CD14-positive monocyte (primary cell): Measurements from ENCODE around the gene NPM3. TPM values are rescaled to one million over a fixed set of nuclear protein-coding genes. Genes with fewer than 3 reads are reported as not detected.

Source experiments
- DNase-seq, 3 donors: peaks; one replicate each; pipeline ENCODE4 v3.0.0-alpha.2; 2011 to 2022
- H2AFZ ChIP-seq: 2 replicates; pipeline ENCODE4 v1.6.0; 2012; ENCODE audit warnings: mild to moderate bottlenecking, low read depth, low read length, inconsistent platforms; ENCODE audit not compliant: insufficient read depth, poor library complexity, severe bottlenecking
- H3K27ac ChIP-seq, 2 donors: 1 replicate in 1 of 2; 2 replicates in 1 of 2; pipeline ENCODE4 v1.5.1; 2012 to 2013; ENCODE audit warnings: low read length in 2 of 2, control low read depth in 1 of 2, inconsistent platforms in 1 of 2, low read depth in 1 of 2, mild to moderate bottlenecking in 1 of 2
- H3K27me3 ChIP-seq, 2 donors: one replicate each; pipeline versions ENCODE4 v1.6.0 to v1.6.1; 2011 to 2013; ENCODE audit warnings: low read length in 2 of 2; ENCODE audit not compliant: control insufficient read depth in 2 of 2, insufficient read depth in 2 of 2
- H3K36me3 ChIP-seq, 2 donors: replicated peaks in 1 of 2; 1 replicate in 1 of 2; 2 replicates in 1 of 2; pipeline versions ENCODE4 v1.5.1 to v1.6.1; 2012 to 2013; ENCODE audit warnings: low read length in 2 of 2, control low read depth in 1 of 2, inconsistent platforms in 1 of 2, mild to moderate bottlenecking in 1 of 2; ENCODE audit not compliant: insufficient read depth in 2 of 2, control insufficient read depth in 1 of 2
- H3K4me1 ChIP-seq, 2 donors: 1 replicate in 1 of 2; 2 replicates in 1 of 2; pipeline versions ENCODE4 v1.5.1 to v1.6.1; 2012 to 2013; ENCODE audit warnings: low read length in 2 of 2, control low read depth in 1 of 2, inconsistent platforms in 1 of 2, mild to moderate bottlenecking in 1 of 2, moderate library complexity in 1 of 2; ENCODE audit not compliant: insufficient read depth in 2 of 2, control insufficient read depth in 1 of 2
- H3K4me2 ChIP-seq: replicated peaks from 2 replicates; pipeline ENCODE3; 2012; ENCODE audit warnings: low read length, moderate library complexity, mild to moderate bottlenecking; ENCODE audit not compliant: poor library complexity, severe bottlenecking; ENCODE audit errors: extremely low read depth
- H3K4me3 ChIP-seq, 3 experiments: fragments of 200-600 bp in 1 of 3; sonication (generic) in 1 of 3; replicated peaks in 1 of 3; 1 replicate in 2 of 3; 2 replicates in 1 of 3; pipeline ENCODE4 v1.5.1; 2011 to 2013; ENCODE audit warnings: low read length in 3 of 3, mild to moderate bottlenecking in 3 of 3, control low read depth in 2 of 3, low read depth in 2 of 3, inconsistent platforms in 1 of 3, moderate library complexity in 1 of 3
- H3K79me2 ChIP-seq: 2 replicates; pipeline ENCODE4 v1.6.0; 2012; ENCODE audit warnings: mild to moderate bottlenecking, control low read depth, inconsistent platforms, low read length, moderate library complexity; ENCODE audit not compliant: insufficient read depth
- H3K9ac ChIP-seq: 2 replicates; pipeline ENCODE4 v1.6.0; 2017; ENCODE audit warnings: low read length, mild to moderate bottlenecking; ENCODE audit not compliant: insufficient read depth, poor library complexity, severe bottlenecking
- H3K9me3 ChIP-seq, 2 donors: replicated peaks in 1 of 2; 1 replicate in 1 of 2; 2 replicates in 1 of 2; pipeline versions ENCODE4 v1.5.1 to v1.6.1; 2012 to 2013; ENCODE audit warnings: low read length in 2 of 2, control low read depth in 1 of 2; ENCODE audit not compliant: control insufficient read depth in 1 of 2, insufficient read depth in 1 of 2
- H4K20me1 ChIP-seq: 2 replicates; pipeline ENCODE4 v1.6.0; 2012; ENCODE audit warnings: mild to moderate bottlenecking, low read length, control low read depth, moderate library complexity; ENCODE audit not compliant: insufficient read depth
- H3K27ac Mint-ChIP-seq, 7 donors: one replicate each; pipeline ENCODE4 v1.8.0; 2020; ENCODE audit warnings: mild to moderate bottlenecking in 7 of 7, mixed read lengths in 7 of 7, moderate library complexity in 6 of 7, inconsistent platforms in 2 of 7
- H3K27me3 Mint-ChIP-seq, 3 donors: one replicate each; pipeline ENCODE4 v1.8.0; 2021 to 2022; ENCODE audit warnings: low read depth in 3 of 3, mild to moderate bottlenecking in 3 of 3, mixed read lengths in 3 of 3, moderate library complexity in 3 of 3, inconsistent platforms in 1 of 3
- H3K36me3 Mint-ChIP-seq, 2 donors: one replicate each; pipeline ENCODE4 v1.8.0; 2020; ENCODE audit warnings: mixed read lengths in 2 of 2, inconsistent platforms in 1 of 2, mild to moderate bottlenecking in 1 of 2
- H3K4me1 Mint-ChIP-seq: one replicate; pipeline ENCODE4 v1.8.0; 2020; ENCODE audit warnings: mild to moderate bottlenecking, mixed read lengths
- H3K4me3 Mint-ChIP-seq, 2 donors: one replicate each; pipeline ENCODE4 v1.8.0; 2020; ENCODE audit warnings: mild to moderate bottlenecking in 2 of 2, mixed read lengths in 2 of 2, moderate library complexity in 1 of 2
- H3K9me3 Mint-ChIP-seq, 7 donors: one replicate each; pipeline ENCODE4 v1.8.0; 2020 to 2022; ENCODE audit warnings: mixed read lengths in 7 of 7, mild to moderate bottlenecking in 6 of 7, moderate library complexity in 6 of 7, inconsistent platforms in 2 of 7
- CTCF ChIP-seq: fragments of 200-600 bp; IDR thresholded peaks from one replicate; pipeline ENCODE4 v1.8.0; 2022; ENCODE audit warnings: antibody characterized with exemption, mild to moderate bottlenecking
- WGBS: methylation state at CpG from one replicate; pipeline ENCODE4 v1.1.5; 2013; ENCODE audit warnings: missing lambda C conversion rate; ENCODE audit not compliant: insufficient coverage; 5-methylcytosine and 5-hydroxymethylcytosine counted together
- intact Hi-C, 2 donors: fragments of 100-400 bp; cut with micrococcal nuclease; formaldehyde crosslinking; loops; one replicate each; pipeline versions ENCODE4 v1.15.0 to v1.15.1; 2023
- polyA plus RNA-seq, 3 donors: library from polyadenylated mRNA; depleted of rRNA in 1 of 3; unstranded in 2 of 3; stranded (reverse) in 1 of 3; fragments of 300-500 nt in 2 of 3; fragments of >200 nt in 1 of 3; fragmentation: Illumina TruSeq in 2 of 3; gene quantifications; 1 replicate in 2 of 3; 2 replicates in 1 of 3; pipeline ENCODE4 v1.2.3, GENCODE V29; 2012 to 2021

The NPM3 gene
- polyA plus RNA-seq, 3 donors, result 1.2 to 8.1 (median 3.8) TPM

- Histone ChIP-seq H3K27ac (no peak overlapping the region), H3K79me2 (no peaks in the 10 kb centered on the region), H4K20me1 (peaks cover 48% of the 10 kb centered on the region), H3K27me3 (peaks cover 27 to 36% of the 10 kb centered on the region in 2 donors), H2AFZ (peak overlapping the region; percentile 72), H3K4me2 (peak overlapping the region; percentile 87), H3K4me1 (peaks cover 35 to 52% of the 10 kb centered on the region in 2 donors), H3K36me3 (peaks cover 9 to 14% of the 10 kb centered on the region in 2 donors), H3K9me3 (peaks cover 0 to 21% of the 10 kb centered on the region in 2 donors), H3K4me3 (peak overlapping the region in 2 of 3 experiments; percentile 10 to 75), H3K9ac (peak overlapping the region; percentile 25)
- Mint-ChIP-seq H3K4me3 (peak overlapping the region; percentile 72 to 89), H3K27me3 (peaks cover 36 to 50% (median 38%) of the 10 kb centered on the region in 3 donors), H3K36me3 (peaks cover 22 to 24% of the 10 kb centered on the region in 2 donors), H3K9me3 (peaks cover 0 to 13% (median 6%) of the 10 kb centered on the region in 7 donors), H3K4me1 (peaks cover 47% of the 10 kb centered on the region), H3K27ac (peak overlapping the region in 1 of 7 donors; percentile 11)
- intact Hi-C loops, result loop anchor here (5.0 kb wide), 3 partner anchors 178 to 568 kb away; partner anchors contain the start of gene HPS6 (in 1 of the 2)
- DNase-seq, result no peak
- TF ChIP-seq CTCF, result peak; percentile 43
- 60% methylated on average over 2 of the region's 17 CpGs for WGBS
Measured at GRCh38 chr10:101780187-101780817, 2.9 kb downstream of the NPM3 start.

- Histone ChIP-seq H3K79me2 (no peaks in the 10 kb centered on the region), H4K20me1 (peaks cover 41% of the 10 kb centered on the region)
Measured at GRCh38 chr10:101779544-101780186, 3.6 kb downstream of the NPM3 start.

More at GRCh38 chr10:101779544-101780186, 3.6 kb downstream of the NPM3 start:
- H3K4me1 Mint-ChIP-seq, result peaks cover 47% of the 10 kb centered on the region
- TF ChIP-seq CTCF, result peak; percentile 98
- peak overlapping the region; percentile 25 for H3K9ac ChIP-seq
- no peak overlapping the region for H3K27ac ChIP-seq
- H3K4me1 ChIP-seq, result peaks cover 35 to 52% of the 10 kb centered on the region in 2 donors
- intact Hi-C loops, result loop anchor here (5.0 to 10.0 kb wide), 4 partner anchors 177 to 567 kb away; partner anchors contain the start of gene HPS6 (in 1 of the 2)
- peak overlapping the region; percentile 87 for H3K4me2 ChIP-seq
- peak overlapping the region; percentile 72 to 89 for H3K4me3 Mint-ChIP-seq
- peak overlapping the region; percentile 3 to 75 (median 41) for H3K4me3 ChIP-seq
- H3K36me3 Mint-ChIP-seq, result peaks cover 15 to 18% of the 10 kb centered on the region in 2 donors
- H3K9me3 ChIP-seq, result peaks cover 0 to 21% of the 10 kb centered on the region in 2 donors
- peak overlapping the region in 1 of 7 donors; percentile 68 for H3K27ac Mint-ChIP-seq
- DNase-seq, result peak; percentile 62 to 80 (median 74)
- WGBS, result 2% methylated on average over 34 of the region's 51 CpGs
- H3K36me3 ChIP-seq, result peaks cover 3 to 7% of the 10 kb centered on the region in 2 donors
- H3K9me3 Mint-ChIP-seq, result peaks cover 0 to 15% (median 7%) of the 10 kb centered on the region in 7 donors
- peaks cover 43 to 57% (median 44%) of the 10 kb centered on the region in 3 donors for H3K27me3 Mint-ChIP-seq
- peak overlapping the region; percentile 72 for H2AFZ ChIP-seq
- peaks cover 32 to 43% of the 10 kb centered on the region in 2 donors for H3K27me3 ChIP-seq
